Hepatocyte (in vitro differentiated cells): Measurements from ENCODE around the gene FAM3C. TPM values are rescaled to one million over a fixed set of nuclear protein-coding genes. Genes with fewer than 3 reads are reported as not detected.
A peak's percentile ranks its signal among the peaks of the same experiment; 100 is the strongest.

ENCODE experiments used
- DNase-seq: peaks from one replicate; pipeline ENCODE4 v3.0.0-alpha.2; 2016; ENCODE audit warnings: low spot score
- H2AFZ ChIP-seq: fragments of 200-600 bp; sonication (generic); 2 replicates; pipeline ENCODE4 v1.6.0; 2016; ENCODE audit warnings: antibody characterized with exemption, mild to moderate bottlenecking
- H3K27ac ChIP-seq: fragments of 200-600 bp; sonication (generic); 2 replicates; pipeline ENCODE4 v1.5.1; 2016; ENCODE audit warnings: mild to moderate bottlenecking
- H3K27me3 ChIP-seq: fragments of 200-600 bp; sonication (generic); 2 replicates; pipeline ENCODE4 v1.6.1; 2016
- H3K36me3 ChIP-seq: fragments of 200-600 bp; sonication (generic); replicated peaks from 2 replicates; pipeline ENCODE4 v1.5.1; 2016; ENCODE audit warnings: low read depth; ENCODE audit not compliant: insufficient read depth
- H3K4me1 ChIP-seq: fragments of 200-600 bp; sonication (generic); 2 replicates; pipeline ENCODE4 v1.5.1; 2016; ENCODE audit warnings: mild to moderate bottlenecking, moderate library complexity; ENCODE audit not compliant: insufficient read depth
- H3K4me2 ChIP-seq: fragments of 200-600 bp; sonication (generic); 2 replicates; pipeline ENCODE4 v1.6.0; 2016
- H3K4me3 ChIP-seq: fragments of 200-600 bp; sonication (generic); 2 replicates; pipeline ENCODE4 v1.5.1; 2016; ENCODE audit warnings: mild to moderate bottlenecking
- H3K79me2 ChIP-seq: fragments of 200-600 bp; sonication (generic); 2 replicates; pipeline ENCODE4 v1.6.0; 2017; ENCODE audit warnings: mild to moderate bottlenecking
- H3K9me2 ChIP-seq: fragments of 200-600 bp; sonication (generic); replicated peaks from 2 replicates; pipeline ENCODE4 v1.6.0; 2017; ENCODE audit warnings: mild to moderate bottlenecking; ENCODE audit not compliant: insufficient read depth
- H3K9me3 ChIP-seq: fragments of 200-600 bp; sonication (generic); 2 replicates; pipeline ENCODE4 v1.5.1; 2016; ENCODE audit warnings: low read depth, mild to moderate bottlenecking
- H4K20me1 ChIP-seq: fragments of 200-600 bp; sonication (generic); 2 replicates; pipeline ENCODE4 v1.6.0; 2016; ENCODE audit warnings: mild to moderate bottlenecking; ENCODE audit not compliant: insufficient read depth, poor library complexity, severe bottlenecking
- CTCF ChIP-seq: fragments of 200-600 bp; sonication (generic); IDR thresholded peaks from 2 replicates; pipeline ENCODE4 v1.5.1; 2016; ENCODE audit warnings: antibody characterized with exemption, mild to moderate bottlenecking; ENCODE audit not compliant: poor library complexity
- EZH2 ChIP-seq: fragments of 200-600 bp; sonication (generic); IDR thresholded peaks from 2 replicates; pipeline ENCODE4 v1.6.1; 2016; ENCODE audit warnings: antibody characterized with exemption, mild to moderate bottlenecking, borderline replicate concordance
- EZH2phosphoT487 ChIP-seq: fragments of 200-600 bp; sonication (generic); IDR thresholded peaks from one replicate; pipeline ENCODE4 v1.6.1; 2018; ENCODE audit warnings: antibody characterized with exemption, mild to moderate bottlenecking, low read depth, moderate library complexity; ENCODE audit not compliant: unreplicated experiment, severe bottlenecking
- WGBS: methylation state at CpG from one replicate; pipeline ENCODE4 v1.1.6; 2016; ENCODE audit warnings: low lambda C conversion rate; ENCODE audit errors: missing lambda C conversion rate; 5-methylcytosine and 5-hydroxymethylcytosine counted together
- polyA plus RNA-seq: library from polyadenylated mRNA; unstranded; fragments of >200 nt; fragmentation: Nextera tagmentation; extraction: Ambion mirVana; gene quantifications from 2 replicates; pipeline ENCODE4 v1.2.1, GENCODE V29; 2016
- total RNA-seq: library from RNA; depleted of rRNA; stranded (reverse); fragments of >200 nt; gene quantifications from 2 replicates; pipeline ENCODE4 v1.2.3, GENCODE V29; 2014

Gene FAM3C
- total and polyA plus RNA-seq, 2 experiments from 2014 or later = 119 to 127 TPM

GRCh38 chr7:121410829-121411596 lies 14.9 kb upstream of the FAM3C start:
- TF ChIP-seq CTCF (no peak), EZH2 (no peak), EZH2phosphoT487 (no peak)
- H2AFZ ChIP-seq = no peak overlapping the region
- WGBS = 93% methylated on average over 2 of the region's 2 CpGs

GRCh38 chr7:121406944-121407343 lies 10.8 kb upstream of the FAM3C start:
- peak; percentile 23 for DNase-seq
- H3K79me2 ChIP-seq = no peaks in the 10 kb centered on the region
- no peaks in the 10 kb centered on the region for H3K9me3 ChIP-seq
- no peak overlapping the region for H3K4me3 ChIP-seq
- 93% methylated on average over 2 of the region's 2 CpGs for WGBS
- H3K36me3 ChIP-seq = no peaks in the 10 kb centered on the region
- H3K27ac ChIP-seq = peak overlapping the region; percentile 81
- no peak overlapping the region for H3K4me2 ChIP-seq
- peaks cover 6% of the 10 kb centered on the region for H3K4me1 ChIP-seq
- no peaks in the 10 kb centered on the region for H3K27me3 ChIP-seq
- no peak overlapping the region for H2AFZ ChIP-seq
- H3K9me2 ChIP-seq = no peaks in the 10 kb centered on the region
- TF ChIP-seq EZH2 (no peak), EZH2phosphoT487 (no peak), CTCF (no peak)
- H4K20me1 ChIP-seq = no peaks in the 10 kb centered on the region

More at GRCh38 chr7:121410829-121411596, 14.9 kb upstream of the FAM3C start:
- no peaks in the 10 kb centered on the region for H3K27me3 ChIP-seq
- H3K79me2 ChIP-seq = no peaks in the 10 kb centered on the region
- H3K4me3 ChIP-seq = no peak overlapping the region
- no peaks in the 10 kb centered on the region for H4K20me1 ChIP-seq
- H3K9me2 ChIP-seq = no peaks in the 10 kb centered on the region
- H3K4me1 ChIP-seq = peaks cover 6% of the 10 kb centered on the region
- no peak overlapping the region for H3K4me2 ChIP-seq
- H3K9me3 ChIP-seq = no peaks in the 10 kb centered on the region
- no peak for DNase-seq
- no peaks in the 10 kb centered on the region for H3K36me3 ChIP-seq
- H3K27ac ChIP-seq = no peak overlapping the region

GRCh38 chr7:121406461-121406860 lies 10.4 kb upstream of the FAM3C start:
- 77% methylated on average over 5 of the region's 5 CpGs for WGBS
- peaks cover 6% of the 10 kb centered on the region for H3K4me1 ChIP-seq
- no peak overlapping the region for H2AFZ ChIP-seq
- H3K4me3 ChIP-seq = no peak overlapping the region
- H3K27me3 ChIP-seq = no peaks in the 10 kb centered on the region
- no peak for DNase-seq
- no peaks in the 10 kb centered on the region for H3K9me3 ChIP-seq
- no peaks in the 10 kb centered on the region for H3K79me2 ChIP-seq
- H4K20me1 ChIP-seq = no peaks in the 10 kb centered on the region
- peak overlapping the region; percentile 81 for H3K27ac ChIP-seq
- TF ChIP-seq EZH2phosphoT487 (no peak), CTCF (no peak), EZH2 (no peak)
- H3K9me2 ChIP-seq = no peaks in the 10 kb centered on the region
- H3K4me2 ChIP-seq = no peak overlapping the region
- H3K36me3 ChIP-seq = no peaks in the 10 kb centered on the region
